ENCODE results near the gene KRT3. TPM values are rescaled to one million over a fixed set of nuclear protein-coding genes. Genes with fewer than 3 reads are reported as not detected.

KRT3 gene
- total RNA-seq, 2 donors from 2014 or later = not detected

GRCh38 chr12:52824741-52825410 is 29.0 kb upstream of the KRT3 start:
- DNase-seq = no peak
- H3K4me3 ChIP-seq = no peak overlapping the region

DNA sequence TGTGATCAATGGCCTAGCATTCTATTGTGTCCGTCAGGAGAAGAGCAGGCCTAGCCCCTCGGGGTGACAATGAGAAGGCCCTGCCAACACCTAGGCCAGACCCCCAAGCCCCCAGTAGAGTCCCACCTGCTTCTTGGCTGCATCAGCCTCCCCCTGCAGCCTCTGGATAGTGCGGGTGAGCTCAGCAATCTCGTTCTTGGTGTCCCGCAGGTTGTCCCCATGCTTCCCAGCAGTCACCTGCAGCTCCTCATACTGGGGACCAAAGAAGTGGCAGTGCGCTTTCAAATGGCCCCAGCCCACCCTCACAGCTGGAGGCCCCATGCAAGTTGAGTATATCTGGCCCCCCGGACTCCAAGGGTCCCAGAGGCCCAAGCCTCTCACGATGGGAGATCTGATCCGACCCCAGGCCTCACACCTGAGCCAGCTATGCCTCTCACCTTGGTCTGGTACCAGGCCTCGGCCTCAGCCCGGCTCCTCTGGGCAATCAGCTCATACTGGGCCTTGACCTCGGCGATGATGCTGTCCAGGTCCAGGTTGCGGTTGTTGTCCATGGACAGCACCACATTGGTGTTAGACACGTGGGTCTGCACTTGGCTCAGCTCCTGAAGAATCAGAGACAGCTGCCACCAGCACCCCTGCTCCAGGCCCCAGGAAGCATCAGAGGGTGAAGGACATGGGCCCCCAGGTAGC is 28.0 kb upstream of the KRT3 start:
- intact Hi-C loops (cut with DNase I) = no loop called here
- Histone ChIP-seq H3K36me3 (no peaks in the 10 kb centered on the region), H3K9me3 (no peaks in the 10 kb centered on the region), H3K4me1 (no peaks in the 10 kb centered on the region), H3K27me3 (no peaks in the 10 kb centered on the region), H3K27ac (no peak overlapping the region), H3K9ac (ENCODE audit: low read depth in 2 of 2, low read length in 2 of 2) (no peak overlapping the region), H3K4me3 (no peak overlapping the region)
- TF ChIP-seq CTCF (IDR thresholded peaks at IDR 0.05) = no peak
- no peak for DNase-seq

More at GRCh38 chr12:52824741-52825410, 29.0 kb upstream of the KRT3 start:
- Histone ChIP-seq H3K27ac (no peak overlapping the region), H3K27me3 (no peaks in the 10 kb centered on the region), H3K4me1 (no peaks in the 10 kb centered on the region), H3K36me3 (no peaks in the 10 kb centered on the region), H3K9ac (ENCODE audit: low read depth in 2 of 2, low read length in 2 of 2) (no peak overlapping the region), H3K9me3 (no peaks in the 10 kb centered on the region)
- intact Hi-C loops (cut with DNase I) = no loop called here
- TF ChIP-seq CTCF (IDR thresholded peaks at IDR 0.05) = no peak

DNA sequence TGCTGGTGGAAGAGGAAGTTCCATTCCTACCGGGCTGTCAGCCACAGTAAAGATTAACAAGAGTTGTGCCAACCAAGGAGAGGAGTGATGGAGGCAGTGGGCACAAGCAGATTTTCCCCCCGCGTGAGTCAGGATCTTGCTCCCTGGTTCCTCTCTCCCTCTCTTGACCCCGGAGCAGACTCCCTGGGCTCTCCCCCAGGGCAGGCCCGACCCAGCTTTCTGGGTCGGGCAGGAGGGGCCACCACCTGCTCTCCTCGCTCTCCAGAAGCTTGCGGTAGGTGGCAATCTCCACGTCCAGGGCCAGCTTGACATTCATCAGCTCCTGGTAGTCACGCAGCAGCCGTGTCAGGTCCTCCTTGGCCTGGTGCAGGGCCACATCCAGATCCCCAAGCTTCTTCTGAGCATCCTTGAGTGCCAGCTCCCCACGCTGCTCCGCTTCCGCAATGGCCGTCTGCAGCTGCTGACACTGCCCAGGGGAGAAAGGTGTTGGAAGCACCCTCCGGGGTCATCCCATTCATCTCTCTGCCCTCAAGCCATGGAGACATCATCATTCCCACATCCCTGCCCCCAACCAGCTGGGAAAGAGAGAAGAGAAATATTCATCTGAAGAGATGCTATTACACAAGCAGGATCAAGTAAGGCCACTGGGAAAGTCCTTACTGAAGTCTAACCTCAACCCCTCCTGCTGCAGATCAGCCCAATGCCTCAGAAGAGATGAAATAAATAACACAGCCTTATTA is 27.0 kb upstream of the KRT3 start:
- intact Hi-C loops (cut with DNase I) = no loop called here
- Histone ChIP-seq H3K36me3 (no peaks in the 10 kb centered on the region), H3K27ac (no peak overlapping the region), H3K27me3 (no peaks in the 10 kb centered on the region), H3K9ac (ENCODE audit: low read depth in 2 of 2, low read length in 2 of 2) (no peak overlapping the region), H3K9me3 (no peaks in the 10 kb centered on the region), H3K4me1 (no peaks in the 10 kb centered on the region), H3K4me3 (no peak overlapping the region)
- DNase-seq = no peak
- no peak for TF ChIP-seq CTCF (IDR thresholded peaks at IDR 0.05)

- H3K4me1 ChIP-seq = no peaks in the 10 kb centered on the region
- no peaks in the 10 kb centered on the region for H3K27me3 ChIP-seq
- no peak for TF ChIP-seq CTCF (IDR thresholded peaks at IDR 0.05)
- H3K27ac ChIP-seq = no peak overlapping the region
- peak; percentile 49 for DNase-seq
- intact Hi-C loops (cut with DNase I) = no loop called here
- H3K9ac ChIP-seq (ENCODE audit: low read depth in 2 of 2, low read length in 2 of 2) = no peak overlapping the region
- no peak overlapping the region for H3K4me3 ChIP-seq
- no peaks in the 10 kb centered on the region for H3K9me3 ChIP-seq
- H3K36me3 ChIP-seq = no peaks in the 10 kb centered on the region
These were observed 26.1 kb upstream of the KRT3 start for GRCh38 chr12:52821826-52822660.

Measured in colonic mucosa (tissue), 4 donors.